Gastroesophageal sphincter (tissue), 3 donors: ENCODE results near the gene DNAAF9.

Source experiments
- CTCF ChIP-seq, 4 experiments: fragments of 200-600 bp in 2 of 4; fragments of 450-650 bp in 2 of 4; sonication (generic) in 1 of 4; IDR thresholded peaks; one replicate each; pipeline ENCODE4 v1.5.1; 2017 to 2019; ENCODE audit warnings: antibody characterized with exemption in 4 of 4, mild to moderate bottlenecking in 2 of 4, moderate library complexity in 2 of 4
- EP300 ChIP-seq: sonication (generic); formaldehyde crosslinking; IDR thresholded peaks from one replicate; pipeline ENCODE4 v1.6.1; 2017; ENCODE audit warnings: antibody characterized with exemption, mild to moderate bottlenecking
- POLR2AphosphoS5 ChIP-seq: sonication (generic); formaldehyde crosslinking; IDR thresholded peaks from one replicate; pipeline ENCODE4 v1.6.1; 2017; ENCODE audit warnings: antibody characterized with exemption

GRCh38 chr20:3382836-3383235, 24.6 kb downstream of the DNAAF9 start:
- TF ChIP-seq EP300 = no peak
- no peak for TF ChIP-seq CTCF (IDR thresholded peaks at IDR 0.05)
- no peak for TF ChIP-seq POLR2AphosphoS5
